AG04450 (cell line): ENCODE measurements around the gene DRC1. TPM values are rescaled to one million over a fixed set of nuclear protein-coding genes. Genes with fewer than 3 reads are reported as not detected.
"Not testable (repeated sequence)": the region's sequence is repeated elsewhere in the genome, so short reads cannot be mapped to it uniquely, and the experiment has no call there.

ENCODE experiments used
- CTCF ChIA-PET: fragments of 300-600, 350-600 bp; formaldehyde crosslinking; extraction: SDS; loops from one replicate; lab custom pipeline; 2022; ENCODE audit warnings: antibody characterized with exemption, inconsistent platforms; lab: Charles Lee
- POLR2A ChIA-PET: fragments of 350-600 bp; formaldehyde crosslinking; extraction: SDS; loops from one replicate; lab custom pipeline; 2021; ENCODE audit warnings: antibody characterized with exemption, inconsistent platforms; lab: Yijun Ruan, JAX
- DNase-seq: peaks from one replicate; pipeline ENCODE4 v3.0.0-alpha.2; 2011; ENCODE audit warnings: low read depth, low spot score
- H3K27ac ChIP-seq: one replicate; pipeline ENCODE4 v1.5.1; 2012; ENCODE audit warnings: low read depth, low read length, control low read depth
- H3K27me3 ChIP-seq: one replicate; pipeline ENCODE4 v1.6.0; 2012; ENCODE audit warnings: low read length; ENCODE audit not compliant: control insufficient read depth, insufficient read depth
- H3K4me3 ChIP-seq: 2 replicates; pipeline ENCODE4 v1.5.1; 2011; ENCODE audit warnings: mild to moderate bottlenecking, low read depth, low read length, control low read depth
- H3K9me3 ChIP-seq: 2 replicates; pipeline ENCODE4 v1.5.1; 2012; ENCODE audit warnings: low read length; ENCODE audit not compliant: control insufficient read depth, insufficient read depth
- polyA plus RNA-seq: library from polyadenylated mRNA; depleted of rRNA; stranded (reverse); fragments of >200 nt; gene quantifications from 2 replicates; pipeline ENCODE4 v1.2.3, GENCODE V29; 2011
- TF ChIP-seq, protein P1 (sequence below): IDR thresholded peaks from 2 replicates; pipeline ENCODE4 v1.5.1; 2011; ENCODE audit warnings: low read depth, low read length, control low read depth, inconsistent platforms

DRC1 gene
- polyA plus RNA-seq, 1 experiment = not detected

DNA sequence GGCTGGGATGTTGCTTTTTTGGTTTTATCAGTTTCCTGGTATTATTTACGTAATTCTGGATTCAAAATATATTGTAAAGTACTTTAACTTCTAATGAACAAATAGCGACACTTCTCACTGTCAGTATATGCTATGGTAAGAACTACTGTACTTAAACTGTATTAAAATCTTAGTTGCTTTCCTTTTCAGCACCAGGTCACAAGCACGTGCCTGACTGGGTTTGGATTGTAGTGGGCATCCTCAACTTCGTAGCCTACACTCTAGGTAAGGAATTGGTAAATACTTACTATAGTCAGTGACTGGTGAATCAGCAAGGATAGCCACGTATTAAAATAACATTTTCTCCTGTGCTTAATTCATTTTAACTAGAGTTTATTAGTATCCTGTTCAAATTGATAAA is 34.8 kb upstream of the DRC1 start:
- POLR2A ChIA-PET = no interaction called here
- H3K4me3 ChIP-seq = no peak overlapping the region

DNA sequence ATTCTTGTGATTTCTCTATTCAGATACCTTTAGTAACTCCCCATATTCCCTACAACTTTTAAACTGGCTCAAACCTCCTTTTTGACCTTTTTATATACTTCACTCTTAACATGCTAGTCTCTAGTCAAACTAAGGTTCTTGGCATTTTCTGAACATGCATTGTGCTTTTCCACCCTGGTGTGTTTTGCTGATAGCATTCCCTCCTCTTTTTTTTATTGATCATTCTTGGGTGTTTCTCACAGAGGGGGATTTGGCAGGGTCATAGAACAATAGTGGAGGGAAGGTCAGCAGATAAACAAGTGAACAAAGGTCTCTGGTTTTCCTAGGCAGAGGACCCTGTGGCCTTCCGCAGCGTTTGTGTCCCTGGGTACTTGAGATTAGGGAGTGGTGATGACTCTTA is 32.1 kb upstream of the DRC1 start:
- H3K27ac ChIP-seq, H3K9me3 ChIP-seq, H3K4me3 ChIP-seq, CTCF ChIA-PET, H3K27me3 ChIP-seq, POLR2A ChIA-PET, DNase-seq: not testable (repeated sequence)

More for the DNA sequence above, 34.8 kb upstream of the DRC1 start:
- Histone ChIP-seq H3K27me3 (no peaks in the 10 kb centered on the region), H3K27ac (no peak overlapping the region), H3K9me3 (no peaks in the 10 kb centered on the region)
- CTCF ChIA-PET = interaction anchor here (1.5 kb wide), 2 partner anchors 10 to 20 kb away, joined by 3 read pairs; partner anchors contain the start of gene ADGRF3
- TF ChIP-seq, protein P1, sequence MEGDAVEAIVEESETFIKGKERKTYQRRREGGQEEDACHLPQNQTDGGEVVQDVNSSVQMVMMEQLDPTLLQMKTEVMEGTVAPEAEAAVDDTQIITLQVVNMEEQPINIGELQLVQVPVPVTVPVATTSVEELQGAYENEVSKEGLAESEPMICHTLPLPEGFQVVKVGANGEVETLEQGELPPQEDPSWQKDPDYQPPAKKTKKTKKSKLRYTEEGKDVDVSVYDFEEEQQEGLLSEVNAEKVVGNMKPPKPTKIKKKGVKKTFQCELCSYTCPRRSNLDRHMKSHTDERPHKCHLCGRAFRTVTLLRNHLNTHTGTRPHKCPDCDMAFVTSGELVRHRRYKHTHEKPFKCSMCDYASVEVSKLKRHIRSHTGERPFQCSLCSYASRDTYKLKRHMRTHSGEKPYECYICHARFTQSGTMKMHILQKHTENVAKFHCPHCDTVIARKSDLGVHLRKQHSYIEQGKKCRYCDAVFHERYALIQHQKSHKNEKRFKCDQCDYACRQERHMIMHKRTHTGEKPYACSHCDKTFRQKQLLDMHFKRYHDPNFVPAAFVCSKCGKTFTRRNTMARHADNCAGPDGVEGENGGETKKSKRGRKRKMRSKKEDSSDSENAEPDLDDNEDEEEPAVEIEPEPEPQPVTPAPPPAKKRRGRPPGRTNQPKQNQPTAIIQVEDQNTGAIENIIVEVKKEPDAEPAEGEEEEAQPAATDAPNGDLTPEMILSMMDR = no peak
- no peak for DNase-seq

DNA sequence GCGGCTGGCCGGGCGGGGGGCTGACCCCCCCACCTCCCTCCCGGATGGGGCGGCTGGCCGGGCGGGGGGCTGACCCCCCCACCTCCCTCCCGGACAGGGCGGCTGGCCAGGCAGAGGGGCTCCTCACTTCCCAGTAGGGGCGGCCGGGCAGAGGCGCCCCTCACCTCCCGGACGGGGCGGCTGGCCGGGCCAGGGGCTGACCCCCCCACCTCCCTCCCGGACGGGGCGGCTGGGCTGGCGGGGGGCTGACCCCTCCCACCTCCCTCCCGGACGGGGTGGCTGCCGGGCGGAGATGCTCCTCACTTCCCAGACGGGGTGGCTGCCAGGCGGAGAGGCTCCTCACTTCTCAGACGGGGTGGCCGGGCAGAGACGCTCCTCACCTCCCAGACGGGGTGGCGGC is 30.8 kb upstream of the DRC1 start:
- CTCF ChIA-PET, H3K27ac ChIP-seq, H3K4me3 ChIP-seq, H3K27me3 ChIP-seq, DNase-seq, POLR2A ChIA-PET, H3K9me3 ChIP-seq: not testable (repeated sequence)

DNA sequence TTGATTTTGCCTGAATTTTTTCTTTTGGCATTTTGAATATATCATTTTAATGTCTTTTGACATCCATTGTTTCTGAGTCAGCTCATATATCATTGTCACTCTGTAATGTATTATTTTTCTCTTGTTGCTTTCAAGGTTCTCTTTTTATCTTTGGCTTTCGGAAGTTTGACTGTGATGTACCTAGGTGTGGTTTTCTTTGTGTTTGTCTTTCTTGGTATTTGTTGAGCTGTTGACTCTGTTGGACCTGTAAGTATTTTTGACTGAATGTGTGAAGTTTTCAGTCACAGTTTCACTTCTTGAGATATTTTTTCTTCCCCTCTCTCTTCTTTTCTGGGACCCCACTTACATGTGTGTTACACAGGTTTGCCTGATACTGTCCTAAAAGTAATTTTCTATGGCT is 24.9 kb upstream of the DRC1 start:
- Histone ChIP-seq H3K27me3 (no peaks in the 10 kb centered on the region), H3K4me3 (no peak overlapping the region), H3K9me3 (no peaks in the 10 kb centered on the region), H3K27ac (no peak overlapping the region)
- TF ChIP-seq, protein P1 = no peak
- CTCF ChIA-PET = interaction anchor here (1.2 kb wide), 1 partner anchor 11 kb away, joined by 3 read pairs; no protein-coding TSS in a partner anchor
- POLR2A ChIA-PET = no interaction called here
- DNase-seq = no peak

DNA sequence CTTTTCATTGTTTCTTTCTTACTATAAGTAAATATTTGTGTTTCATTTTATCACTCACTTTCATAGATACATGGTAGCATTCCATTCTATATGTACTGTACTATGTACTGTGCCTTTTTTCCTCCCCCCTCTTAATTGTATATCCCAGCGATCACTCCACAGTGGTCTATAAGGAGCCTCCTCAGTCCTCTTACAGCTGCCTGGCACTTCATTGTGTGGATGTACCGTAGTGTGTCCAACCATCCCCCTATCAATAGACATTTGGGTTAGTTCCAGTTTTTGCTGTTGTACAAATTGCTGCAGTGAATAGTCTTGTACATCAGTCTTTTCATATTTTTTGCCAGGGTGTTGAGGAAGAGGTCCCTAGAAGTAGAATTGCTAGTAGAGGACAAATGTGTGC is 21.4 kb upstream of the DRC1 start:
- POLR2A ChIA-PET = no interaction called here
- no peaks in the 10 kb centered on the region for H3K27me3 ChIP-seq
- CTCF ChIA-PET = no interaction called here
- no peak for DNase-seq
- H3K27ac ChIP-seq = no peak overlapping the region
- H3K4me3 ChIP-seq = no peak overlapping the region
- H3K9me3 ChIP-seq = no peaks in the 10 kb centered on the region
- TF ChIP-seq, protein P1 = no peak

DNA sequence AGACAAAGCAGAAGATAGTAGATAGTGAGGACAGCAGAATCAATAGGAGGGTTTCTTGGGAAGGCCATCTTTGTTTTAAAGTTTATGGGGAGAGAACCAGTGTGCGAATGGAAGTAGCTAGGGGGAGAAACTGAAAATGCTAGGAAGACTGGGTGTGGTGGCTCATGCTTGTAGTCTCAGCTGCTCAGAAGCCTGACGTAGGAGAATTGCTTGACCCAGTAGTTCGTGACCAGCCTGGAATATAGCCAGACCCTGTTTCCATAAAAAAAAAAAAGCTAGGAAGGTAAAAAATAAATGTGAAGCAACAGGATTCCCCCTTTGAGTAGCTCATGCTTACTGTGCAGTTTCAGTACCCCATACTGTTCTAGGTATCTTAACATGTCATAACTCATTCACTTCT is 19.2 kb upstream of the DRC1 start:
- Histone ChIP-seq H3K9me3 (no peaks in the 10 kb centered on the region), H3K4me3 (no peak overlapping the region), H3K27me3 (no peaks in the 10 kb centered on the region), H3K27ac (no peak overlapping the region)
- DNase-seq = no peak
- POLR2A ChIA-PET = no interaction called here
- CTCF ChIA-PET = interaction anchor here (1.1 kb wide), 1 partner anchor 87 kb away, joined by 3 read pairs; no protein-coding TSS in a partner anchor
- TF ChIP-seq, protein P1 = no peak
